Natural killer cell (primary cell): ENCODE results near the gene IFT80. TPM values are rescaled to one million over a fixed set of nuclear protein-coding genes. Genes with fewer than 3 reads are reported as not detected.

Source experiments
- ATAC-seq, 3 donors: fragments of 150-1000 bp in 2 of 3; fragments of 200-7000 bp in 1 of 3; cut with Tn5 transposase; 1 replicate in 1 of 3; 2 replicates in 2 of 3; pipeline ENCODE4 v1.10.0; 2021; ENCODE audit warnings: mild to moderate bottlenecking in 2 of 3, moderate library complexity in 2 of 3
- DNase-seq, 2 donors: peaks; one replicate each; pipeline versions ENCODE4 v3.0.0 to v3.0.0-alpha.2; 2013 to 2021; ENCODE audit warnings: mixed read lengths in 1 of 2
- H3K27ac ChIP-seq: one replicate; pipeline ENCODE4 v1.5.1; 2013; ENCODE audit warnings: mild to moderate bottlenecking, low read length
- H3K27me3 ChIP-seq: one replicate; pipeline ENCODE4 v1.6.1; 2013; ENCODE audit warnings: low read length; ENCODE audit not compliant: control insufficient read depth, insufficient read depth
- H3K36me3 ChIP-seq: one replicate; pipeline ENCODE4 v1.6.1; 2013; ENCODE audit warnings: low read length; ENCODE audit not compliant: control insufficient read depth, insufficient read depth
- H3K4me1 ChIP-seq: one replicate; pipeline ENCODE4 v1.6.1; 2013; ENCODE audit warnings: low read length; ENCODE audit not compliant: control insufficient read depth, insufficient read depth
- H3K4me3 ChIP-seq: one replicate; pipeline ENCODE4 v1.5.1; 2013; ENCODE audit warnings: low read length
- H3K9me3 ChIP-seq: one replicate; pipeline ENCODE4 v1.6.1; 2013; ENCODE audit warnings: low read length; ENCODE audit not compliant: control insufficient read depth, insufficient read depth
- H3K27ac Mint-ChIP-seq, 2 donors: one replicate each; pipeline ENCODE4 v1.8.0; 2022; ENCODE audit warnings: mild to moderate bottlenecking in 2 of 2, mixed read lengths in 2 of 2, moderate library complexity in 1 of 2
- H3K27me3 Mint-ChIP-seq, 2 donors: one replicate each; pipeline ENCODE4 v1.8.0; 2022; ENCODE audit warnings: low read depth in 2 of 2, mixed read lengths in 2 of 2
- H3K36me3 Mint-ChIP-seq: one replicate; pipeline ENCODE4 v1.8.0; 2022; ENCODE audit warnings: mixed read lengths
- H3K4me1 Mint-ChIP-seq, 2 donors: one replicate each; pipeline ENCODE4 v1.8.0; 2022; ENCODE audit warnings: mixed read lengths in 2 of 2
- H3K4me3 Mint-ChIP-seq: one replicate; pipeline ENCODE4 v1.8.0; 2022; ENCODE audit warnings: mild to moderate bottlenecking, moderate library complexity, mixed read lengths
- H3K9me3 Mint-ChIP-seq, 2 donors: one replicate each; pipeline ENCODE4 v1.8.0; 2022; ENCODE audit warnings: mixed read lengths in 2 of 2
- WGBS: methylation state at CpG from one replicate; pipeline ENCODE4 v1.1.7; 2013; ENCODE audit warnings: missing lambda C conversion rate; ENCODE audit not compliant: insufficient coverage; 5-methylcytosine and 5-hydroxymethylcytosine counted together
- intact Hi-C: fragments of 100-400 bp; cut with micrococcal nuclease; formaldehyde crosslinking; loops from one replicate; pipeline ENCODE4 v1.14.2; 2022
- total RNA-seq, 4 donors: library from RNA; stranded (reverse); fragments of 120-200 nt in 1 of 4; gene quantifications; one replicate each; pipeline versions ENCODE4 v1.2.3 to v1.2.4, GENCODE V29; 2013 to 2022
- TF ChIP-seq, protein P1 (sequence below): fragments of 200-600 bp; IDR thresholded peaks from one replicate; pipeline ENCODE4 v1.8.0; 2022; ENCODE audit warnings: antibody characterized with exemption

IFT80 gene
- total RNA-seq, 3 donors from 2014 or later (not counting 1 experiment from before 2014, with no cell fraction given) = 22.6 to 22.9 (median 22.9) TPM

DNA sequence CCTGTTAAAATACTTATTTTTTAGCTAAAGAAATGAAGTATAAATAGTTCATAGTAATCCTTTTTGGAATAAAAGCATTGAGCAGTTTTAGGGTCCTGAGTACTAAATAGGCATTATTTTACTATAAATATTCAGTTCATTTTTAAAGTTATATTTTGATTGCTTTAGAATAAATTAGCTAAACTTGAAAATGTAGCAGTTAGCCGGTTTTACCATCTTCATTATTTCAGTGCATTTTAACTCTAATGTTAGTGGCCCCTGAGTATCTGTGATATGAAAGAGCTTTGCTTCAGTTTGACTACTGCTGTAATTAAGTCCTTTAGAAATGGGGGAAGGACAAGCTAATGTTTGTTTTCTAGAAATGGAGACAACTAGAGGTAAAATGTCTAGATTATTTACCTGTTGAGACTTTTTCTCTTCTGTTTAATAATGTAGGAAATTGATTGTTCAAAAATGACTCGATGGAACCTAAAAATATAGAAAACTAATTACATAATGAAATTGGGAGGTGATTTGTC is 4.1 kb upstream of the IFT80 start:
- TF ChIP-seq, protein P1, sequence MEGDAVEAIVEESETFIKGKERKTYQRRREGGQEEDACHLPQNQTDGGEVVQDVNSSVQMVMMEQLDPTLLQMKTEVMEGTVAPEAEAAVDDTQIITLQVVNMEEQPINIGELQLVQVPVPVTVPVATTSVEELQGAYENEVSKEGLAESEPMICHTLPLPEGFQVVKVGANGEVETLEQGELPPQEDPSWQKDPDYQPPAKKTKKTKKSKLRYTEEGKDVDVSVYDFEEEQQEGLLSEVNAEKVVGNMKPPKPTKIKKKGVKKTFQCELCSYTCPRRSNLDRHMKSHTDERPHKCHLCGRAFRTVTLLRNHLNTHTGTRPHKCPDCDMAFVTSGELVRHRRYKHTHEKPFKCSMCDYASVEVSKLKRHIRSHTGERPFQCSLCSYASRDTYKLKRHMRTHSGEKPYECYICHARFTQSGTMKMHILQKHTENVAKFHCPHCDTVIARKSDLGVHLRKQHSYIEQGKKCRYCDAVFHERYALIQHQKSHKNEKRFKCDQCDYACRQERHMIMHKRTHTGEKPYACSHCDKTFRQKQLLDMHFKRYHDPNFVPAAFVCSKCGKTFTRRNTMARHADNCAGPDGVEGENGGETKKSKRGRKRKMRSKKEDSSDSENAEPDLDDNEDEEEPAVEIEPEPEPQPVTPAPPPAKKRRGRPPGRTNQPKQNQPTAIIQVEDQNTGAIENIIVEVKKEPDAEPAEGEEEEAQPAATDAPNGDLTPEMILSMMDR = no peak
- no peak overlapping the region for H3K4me3 ChIP-seq
- peaks cover 49 to 57% of the 10 kb centered on the region in 2 donors for H3K4me1 Mint-ChIP-seq
- H3K27ac ChIP-seq = no peak overlapping the region
- no peaks in the 10 kb centered on the region for H3K27me3 Mint-ChIP-seq
- ATAC-seq (no peak), DNase-seq (no peak)
- WGBS = no CpG with 5 or more reads among the region's 2 CpGs
- H3K4me3 Mint-ChIP-seq = peak overlapping the region; percentile 99
- intact Hi-C loops = no loop called here
- H3K27ac Mint-ChIP-seq = peak overlapping the region; percentile 83 to 98
- H3K27me3 ChIP-seq = no peaks in the 10 kb centered on the region
- peaks cover 13% of the 10 kb centered on the region for H3K4me1 ChIP-seq
- no peaks in the 10 kb centered on the region for H3K9me3 ChIP-seq
- H3K36me3 Mint-ChIP-seq = peaks cover 7% of the 10 kb centered on the region
- H3K9me3 Mint-ChIP-seq = no peaks in the 10 kb centered on the region
- peaks cover 7% of the 10 kb centered on the region for H3K36me3 ChIP-seq

DNA sequence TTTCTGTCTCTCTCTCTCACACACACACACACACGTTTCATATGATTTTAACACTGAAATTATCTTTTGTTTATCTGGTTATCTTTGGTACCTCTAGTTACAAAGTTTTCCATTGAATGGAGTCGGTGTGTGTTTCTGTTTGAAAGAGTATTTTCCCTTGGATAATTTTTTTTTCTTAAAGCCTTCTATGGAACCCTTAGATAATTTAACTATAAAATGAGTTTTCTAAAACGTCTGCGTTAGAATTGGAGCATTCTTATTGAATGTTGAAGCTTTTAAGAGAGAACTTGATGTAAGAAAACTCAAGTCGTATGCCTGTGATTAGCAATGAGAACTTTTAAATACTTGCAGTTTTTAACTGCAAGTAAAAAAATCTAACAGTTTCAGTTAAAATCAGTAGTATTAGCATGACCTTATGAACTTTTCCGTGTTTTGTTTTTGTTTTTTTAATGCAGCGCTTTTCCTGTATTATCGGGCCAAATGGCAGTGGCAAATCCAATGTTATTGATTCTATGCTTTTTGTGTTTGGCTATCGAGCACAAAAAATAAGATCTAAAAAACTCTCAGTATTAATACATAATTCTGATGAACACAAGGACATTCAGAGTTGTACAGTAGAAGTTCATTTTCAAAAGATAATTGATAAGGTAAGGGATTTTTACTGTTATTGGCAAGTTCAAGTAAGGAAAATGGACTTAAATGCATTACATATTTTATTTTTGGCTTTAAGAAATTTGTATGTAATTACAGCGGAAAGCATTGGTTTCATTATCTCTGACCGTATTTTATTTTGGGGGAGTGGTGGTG is 3.4 kb upstream of the IFT80 start:
- peaks cover 13% of the 10 kb centered on the region for H3K4me1 ChIP-seq
- peak overlapping the region; percentile 99 for H3K4me3 Mint-ChIP-seq
- DNase-seq = no peak
- peak overlapping the region; percentile 94 for H3K4me3 ChIP-seq
- H3K27ac ChIP-seq = no peak overlapping the region
- H3K27ac Mint-ChIP-seq = peak overlapping the region; percentile 83 to 98
- H3K27me3 Mint-ChIP-seq = no peaks in the 10 kb centered on the region
- peaks cover 50 to 59% of the 10 kb centered on the region in 2 donors for H3K4me1 Mint-ChIP-seq
- H3K36me3 ChIP-seq = peaks cover 5% of the 10 kb centered on the region
- peaks cover 7% of the 10 kb centered on the region for H3K36me3 Mint-ChIP-seq
- WGBS = 37% methylated on average over 7 of the region's 11 CpGs
- no peaks in the 10 kb centered on the region for H3K9me3 ChIP-seq
- H3K27me3 ChIP-seq = no peaks in the 10 kb centered on the region
- H3K9me3 Mint-ChIP-seq = no peaks in the 10 kb centered on the region
- intact Hi-C loops = no loop called here
- ATAC-seq = no peak
- TF ChIP-seq, protein P1 = no peak

DNA sequence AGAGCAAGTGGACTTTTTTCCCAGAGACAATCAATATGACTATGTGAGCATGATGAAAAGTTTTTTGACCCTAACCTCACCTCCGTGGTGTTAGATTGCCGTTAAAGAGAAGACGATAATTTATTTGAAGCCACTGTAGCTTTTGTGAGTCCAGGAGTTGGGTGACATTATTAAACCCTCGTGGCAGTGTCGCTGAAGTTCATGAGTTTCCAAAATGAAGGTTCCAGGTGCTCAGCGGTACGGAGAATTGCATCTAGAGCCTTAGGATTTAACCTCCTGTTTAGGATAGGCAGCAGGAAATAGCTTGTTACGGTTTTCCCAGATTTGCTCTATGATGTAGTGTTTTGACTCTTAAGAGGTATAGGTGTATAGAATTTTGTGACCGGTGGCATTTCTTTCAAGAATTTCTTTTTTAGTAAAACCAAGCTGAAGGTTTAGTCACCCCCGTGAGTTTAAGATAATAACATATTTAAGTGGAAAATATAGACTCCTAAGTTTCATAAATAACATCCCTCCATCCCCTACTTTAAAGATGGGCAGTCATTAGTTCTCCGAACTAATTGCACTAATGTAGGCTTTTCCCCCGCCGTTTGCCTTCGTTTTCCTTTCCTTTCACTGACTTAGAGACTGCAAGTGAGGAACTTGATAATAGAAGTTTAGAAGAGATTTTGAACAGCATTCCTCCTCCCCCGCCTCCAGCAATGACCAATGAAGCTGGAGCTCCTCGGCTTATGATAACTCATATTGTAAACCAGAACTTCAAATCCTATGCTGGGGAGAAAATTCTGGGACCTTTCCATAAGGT is 2.5 kb upstream of the IFT80 start:
- H3K4me3 ChIP-seq = peak overlapping the region; percentile 94
- Mint-ChIP-seq H3K4me1 (peaks cover 50 to 59% of the 10 kb centered on the region in 2 donors), H3K27ac (peak overlapping the region; percentile 83 to 98), H3K27me3 (no peaks in the 10 kb centered on the region), H3K9me3 (no peaks in the 10 kb centered on the region), H3K36me3 (peaks cover 7% of the 10 kb centered on the region), H3K4me3 (peak overlapping the region; percentile 99)
- H3K4me1 ChIP-seq = peaks cover 13% of the 10 kb centered on the region
- intact Hi-C loops = loop anchor here (2.0 kb wide), 1 partner anchor 353 kb away; no protein-coding TSS in a partner anchor
- no peaks in the 10 kb centered on the region for H3K9me3 ChIP-seq
- peak in 1 of 2 donors; percentile 39 for DNase-seq
- 5% methylated on average over 10 of the region's 16 CpGs for WGBS
- peaks cover 2% of the 10 kb centered on the region for H3K36me3 ChIP-seq
- TF ChIP-seq, protein P1 = no peak
- no peak for ATAC-seq
- no peak overlapping the region for H3K27ac ChIP-seq
- H3K27me3 ChIP-seq = no peaks in the 10 kb centered on the region
